HepG2 (cell line): Measurements from ENCODE around the gene LIMK2. TPM values are rescaled to one million over a fixed set of nuclear protein-coding genes. Genes with fewer than 3 reads are reported as not detected.

Experiments
- FOSL2 ChIP-seq: sonication (generic); formaldehyde crosslinking; IDR thresholded peaks from 2 replicates; pipeline ENCODE4 v1.4.0; 2020; ENCODE audit warnings: missing genetic modification reagents
- FOXJ3 ChIP-seq: sonication (generic); formaldehyde crosslinking; IDR thresholded peaks from 2 replicates; pipeline ENCODE4 v1.4.0; 2020; ENCODE audit warnings: missing genetic modification reagents, mild to moderate bottlenecking, borderline replicate concordance
- FOXO1 ChIP-seq: sonication (generic); formaldehyde crosslinking; IDR thresholded peaks from 2 replicates; pipeline ENCODE4 v1.4.0; 2020; ENCODE audit warnings: missing genetic modification reagents
- NCOA5 ChIP-seq: sonication (generic); formaldehyde crosslinking; IDR thresholded peaks from 2 replicates; pipeline ENCODE4 v1.4.0; 2020; ENCODE audit warnings: missing genetic modification reagents
- NRL ChIP-seq: sonication (generic); formaldehyde crosslinking; IDR thresholded peaks from 2 replicates; pipeline ENCODE4 v1.5.0; 2020; ENCODE audit warnings: missing genetic modification reagents, mild to moderate bottlenecking, moderate library complexity, borderline replicate concordance
- PHF20 ChIP-seq: sonication (generic); formaldehyde crosslinking; IDR thresholded peaks from 2 replicates; pipeline ENCODE4 v1.5.0; 2020; ENCODE audit warnings: mild to moderate bottlenecking, missing genetic modification reagents
- PRDM4 ChIP-seq: sonication (generic); formaldehyde crosslinking; IDR thresholded peaks from 2 replicates; pipeline ENCODE4 v1.9.0; 2021; ENCODE audit warnings: missing genetic modification reagents, borderline replicate concordance
- RARG ChIP-seq: sonication (generic); formaldehyde crosslinking; IDR thresholded peaks from 2 replicates; pipeline ENCODE4 v1.4.0; 2020; ENCODE audit warnings: low read depth, mild to moderate bottlenecking, missing genetic modification reagents
- SRSF4 ChIP-seq: fragments of 200-400 bp; formaldehyde crosslinking; IDR thresholded peaks from one replicate; pipeline ENCODE4 v1.6.1; 2018; ENCODE audit warnings: mild to moderate bottlenecking, low read depth, low read length, moderate library complexity; ENCODE audit not compliant: poor library complexity, severe bottlenecking
- TCF7L2 ChIP-seq: IDR thresholded peaks from 2 replicates; pipeline ENCODE4 v1.6.1; 2011; ENCODE audit warnings: mild to moderate bottlenecking, low read depth, low read length, moderate library complexity
- ZNF24 ChIP-seq: fragments of 450-650 bp; IDR thresholded peaks from 2 replicates; pipeline ENCODE4 v1.6.1; 2017; ENCODE audit warnings: antibody characterized with exemption, mild to moderate bottlenecking
- ZNF331 ChIP-seq: sonication (generic); formaldehyde crosslinking; IDR thresholded peaks from 2 replicates; pipeline ENCODE4 v1.4.0; 2020; ENCODE audit warnings: missing genetic modification reagents
- ZNF501 ChIP-seq: sonication (generic); formaldehyde crosslinking; IDR thresholded peaks from 2 replicates; pipeline ENCODE4 v1.5.1; 2020; ENCODE audit warnings: mild to moderate bottlenecking, moderate library complexity, missing genetic modification reagents
- ZNF512B ChIP-seq: sonication (generic); formaldehyde crosslinking; IDR thresholded peaks from 2 replicates; pipeline ENCODE4 v1.5.1; 2020; ENCODE audit warnings: missing genetic modification reagents, mild to moderate bottlenecking, borderline replicate concordance
- ZNF589 ChIP-seq: sonication (generic); formaldehyde crosslinking; conservative IDR thresholded peaks from 2 replicates; pipeline ENCODE4 v1.8.0; 2022; ENCODE audit warnings: mild to moderate bottlenecking, moderate library complexity, missing genetic modification reagents
- ZNF616 ChIP-seq: sonication (generic); formaldehyde crosslinking; IDR thresholded peaks from 2 replicates; pipeline ENCODE4 v1.5.0; 2020; ENCODE audit warnings: low read depth, mild to moderate bottlenecking, missing genetic modification reagents
- ZNF749 ChIP-seq: sonication (generic); formaldehyde crosslinking; IDR thresholded peaks from 2 replicates; pipeline ENCODE4 v1.8.0; 2022; ENCODE audit warnings: mild to moderate bottlenecking, missing genetic modification reagents, moderate library complexity, borderline replicate concordance
- ZNF775 ChIP-seq: sonication (generic); formaldehyde crosslinking; IDR thresholded peaks from 2 replicates; pipeline ENCODE4 v1.4.0; 2020; ENCODE audit warnings: missing genetic modification reagents, mild to moderate bottlenecking, moderate library complexity, borderline replicate concordance
- ZNF850 ChIP-seq: sonication (generic); formaldehyde crosslinking; conservative IDR thresholded peaks from 2 replicates; pipeline ENCODE4 v1.9.0; 2021; ENCODE audit warnings: mild to moderate bottlenecking, missing genetic modification reagents
- ZNF878 ChIP-seq: sonication (generic); formaldehyde crosslinking; IDR thresholded peaks from 2 replicates; pipeline ENCODE4 v1.8.1; 2023; ENCODE audit warnings: mild to moderate bottlenecking, missing genetic modification reagents, moderate library complexity
- ZSCAN31 ChIP-seq: sonication (generic); formaldehyde crosslinking; IDR thresholded peaks from 2 replicates; pipeline ENCODE4 v1.5.0; 2020; ENCODE audit warnings: low read depth, mild to moderate bottlenecking, missing genetic modification reagents
- polyA plus RNA-seq, 8 experiments: library from polyadenylated mRNA; depleted of rRNA in 3 of 8; stranded (reverse) in 7 of 8; unstranded in 1 of 8; fragments of >200 nt; fragmentation: Illumina TruSeq in 4 of 8; extraction: Trizol in 4 of 8; gene quantifications; 2 replicates each; pipeline versions ENCODE4 v1.2.1 to v1.2.3, GENCODE V29; 2011 to 2016; ENCODE audit warnings: low read depth in 4 of 8, missing spikeins in 1 of 8, mixed read lengths in 1 of 8; ENCODE audit not compliant: insufficient read depth in 1 of 8
- total RNA-seq, 5 experiments: library from RNA; depleted of rRNA; stranded (reverse); fragments of >200 nt; fragmentation: Illumina TruSeq; extraction: Trizol; gene quantifications; 2 replicates each; pipeline ENCODE4 v1.2.3, GENCODE V29; 2016; ENCODE audit warnings: low read depth in 1 of 5
- TF ChIP-seq, protein P1 (sequence below): sonication (generic); formaldehyde crosslinking; IDR thresholded peaks from 2 replicates; pipeline ENCODE4 v1.8.0; 2022; ENCODE audit warnings: mild to moderate bottlenecking, missing genetic modification reagents
- TF ChIP-seq, protein P2 (sequence below): IDR thresholded peaks from 2 replicates; pipeline ENCODE4 v1.6.1; 2016; ENCODE audit warnings: low read depth, borderline replicate concordance

Gene LIMK2
- total and polyA plus RNA-seq, 2 of the 13 experiments (the other 11 are each of a cell fraction or from before 2014, with no cell fraction given) = 20.9 to 29.8 TPM

GRCh38 chr22:31230871-31231621 is 18.9 kb downstream of the LIMK2 start (continued):
- TF ChIP-seq ZNF512B (CRISPR knock-in tag) (no peak), ZSCAN31 (no peak), PHF20 (CRISPR knock-in tag) (no peak), NCOA5 (CRISPR knock-in tag) (no peak), ZNF749 (no peak), ZNF589 (CRISPR knock-in tag) (no peak), ZNF850 (CRISPR knock-in tag) (no peak), FOXJ3 (peak; percentile 45; the same call in 1 of the 2 replicates), TCF7L2 (no peak), ZNF616 (CRISPR knock-in tag) (no peak), ZNF331 (CRISPR knock-in tag) (no peak), ZNF24 (no peak), ZNF501 (no peak; the same call in 1 of the 2 replicates), FOSL2 (CRISPR knock-in tag) (no peak), ZNF878 (CRISPR knock-in tag) (peak; percentile 57; the same call in 1 of the 2 replicates), SRSF4 (no peak), FOXO1 (CRISPR knock-in tag) (peak; percentile 73), RARG (CRISPR knock-in tag) (no peak), NRL (no peak), ZNF775 (no peak), PRDM4 (CRISPR knock-in tag) (no peak)
- TF ChIP-seq, protein P1, sequence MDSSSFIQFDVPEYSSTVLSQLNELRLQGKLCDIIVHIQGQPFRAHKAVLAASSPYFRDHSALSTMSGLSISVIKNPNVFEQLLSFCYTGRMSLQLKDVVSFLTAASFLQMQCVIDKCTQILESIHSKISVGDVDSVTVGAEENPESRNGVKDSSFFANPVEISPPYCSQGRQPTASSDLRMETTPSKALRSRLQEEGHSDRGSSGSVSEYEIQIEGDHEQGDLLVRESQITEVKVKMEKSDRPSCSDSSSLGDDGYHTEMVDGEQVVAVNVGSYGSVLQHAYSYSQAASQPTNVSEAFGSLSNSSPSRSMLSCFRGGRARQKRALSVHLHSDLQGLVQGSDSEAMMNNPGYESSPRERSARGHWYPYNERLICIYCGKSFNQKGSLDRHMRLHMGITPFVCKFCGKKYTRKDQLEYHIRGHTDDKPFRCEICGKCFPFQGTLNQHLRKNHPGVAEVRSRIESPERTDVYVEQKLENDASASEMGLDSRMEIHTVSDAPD = no peak
- TF ChIP-seq, protein P2, sequence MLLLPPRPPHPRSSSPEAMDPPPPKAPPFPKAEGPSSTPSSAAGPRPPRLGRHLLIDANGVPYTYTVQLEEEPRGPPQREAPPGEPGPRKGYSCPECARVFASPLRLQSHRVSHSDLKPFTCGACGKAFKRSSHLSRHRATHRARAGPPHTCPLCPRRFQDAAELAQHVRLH (CRISPR knock-in tag) = peak; percentile 53; the same call in 1 of the 2 replicates
